Endothelial cell of umbilical vein (primary cell): Measurements from ENCODE around the gene EREG. TPM values are rescaled to one million over a fixed set of nuclear protein-coding genes. Genes with fewer than 3 reads are reported as not detected.

Experiments
- BruUV-seq: library from RNA; stranded (reverse); fragments of 400-500 nt; replicated peaks from 2 replicates; lab custom pipeline; 2021; lab: Mats Ljungman, UMichigan
- CTCF ChIA-PET: fragments of 300-600, 350-600 bp; sonication (Branson Sonifier 250); formaldehyde crosslinking; loops from one replicate; lab custom pipeline; 2021; ENCODE audit warnings: antibody characterized with exemption, inconsistent platforms; lab: Charles Lee
- POLR2A ChIA-PET: fragments of 300-600, 350-600 bp; sonication (Branson Sonifier 250); formaldehyde crosslinking; loops from one replicate; lab custom pipeline; 2021; ENCODE audit warnings: antibody characterized with exemption, inconsistent platforms; lab: Charles Lee
- DNase-seq: peaks from one replicate; pipeline ENCODE4 v3.0.0-alpha.2; 2011; ENCODE audit warnings: low read depth, low spot score
- FAIRE-seq: peaks from 2 replicates; lab custom pipeline; 2011; peaks lifted over from hg19 to GRCh38; lab: Jason Lieb, UNC
- H2AFZ ChIP-seq: 2 replicates; pipeline ENCODE4 v1.6.0; 2012; ENCODE audit warnings: low read depth, low read length, control low read depth, inconsistent platforms
- H3K27ac ChIP-seq: 2 replicates; pipeline ENCODE4 v1.5.1; 2011; ENCODE audit warnings: low read depth, mild to moderate bottlenecking, control low read depth, low read length, moderate library complexity; ENCODE audit not compliant: insufficient read depth
- H3K27me3 ChIP-seq, 2 experiments: 2 replicates each; pipeline versions ENCODE4 v1.6.0 to v1.6.1; 2011; ENCODE audit warnings: low read length in 2 of 2, mixed read lengths in 1 of 2; ENCODE audit not compliant: control insufficient read depth in 2 of 2, insufficient read depth in 2 of 2
- H3K36me3 ChIP-seq, 2 experiments: 2 replicates in 1 of 2; 3 replicates in 1 of 2; pipeline ENCODE4 v1.5.1; 2011; ENCODE audit warnings: low read length in 2 of 2, mild to moderate bottlenecking in 1 of 2, moderate library complexity in 1 of 2; ENCODE audit not compliant: control insufficient read depth in 2 of 2, insufficient read depth in 2 of 2; ENCODE audit errors: extremely low read depth in 1 of 2
- H3K4me1 ChIP-seq: 3 replicates; pipeline ENCODE4 v1.5.1; 2011; ENCODE audit warnings: mild to moderate bottlenecking, low read length; ENCODE audit not compliant: control insufficient read depth, insufficient read depth; ENCODE audit errors: extremely low read depth
- H3K4me2 ChIP-seq: 2 replicates; pipeline ENCODE4 v1.6.1; 2011; ENCODE audit warnings: low read length, control low read depth, mixed read lengths; ENCODE audit not compliant: insufficient read depth
- H3K4me3 ChIP-seq, 3 experiments: fragments of 200-600 bp in 1 of 3; sonication (generic), shearing (Covaris generic) in 1 of 3; replicated peaks in 1 of 3; 2 replicates each; pipeline ENCODE4 v1.5.1; 2011 to 2016; ENCODE audit warnings: control low read depth in 3 of 3, low read length in 3 of 3, mild to moderate bottlenecking in 2 of 3, inconsistent platforms in 1 of 3, low read depth in 1 of 3, moderate library complexity in 1 of 3; ENCODE audit not compliant: insufficient read depth in 1 of 3
- H3K79me2 ChIP-seq: 2 replicates; pipeline ENCODE4 v1.6.0; 2012; ENCODE audit warnings: low read length, inconsistent platforms; ENCODE audit not compliant: control insufficient read depth, insufficient read depth
- H3K9ac ChIP-seq: replicated peaks from 2 replicates; pipeline ENCODE3; 2011; ENCODE audit warnings: low read length, control low read depth; ENCODE audit not compliant: insufficient read depth; ENCODE audit errors: extremely low read depth
- H3K9me1 ChIP-seq: replicated peaks from 3 replicates; pipeline ENCODE4 v1.6.0; 2011; ENCODE audit warnings: mild to moderate bottlenecking, low read length; ENCODE audit not compliant: control insufficient read depth, insufficient read depth; ENCODE audit errors: extremely low read depth
- H3K9me3 ChIP-seq: replicated peaks from 2 replicates; pipeline ENCODE4 v1.5.1; 2012; ENCODE audit warnings: low read length, inconsistent platforms; ENCODE audit not compliant: control insufficient read depth, insufficient read depth
- H4K20me1 ChIP-seq: replicated peaks from 2 replicates; pipeline ENCODE3; 2011; ENCODE audit warnings: mild to moderate bottlenecking, low read length; ENCODE audit not compliant: control insufficient read depth, insufficient read depth; ENCODE audit errors: extremely low read depth
- CTCF ChIP-seq, 2 donors: IDR thresholded peaks; 1 replicate in 1 of 2; 2 replicates in 1 of 2; pipeline ENCODE4 v1.5.1; 2011; ENCODE audit warnings: low read length in 2 of 2, mild to moderate bottlenecking in 2 of 2, moderate library complexity in 2 of 2, control low read depth in 1 of 2, inconsistent platforms in 1 of 2, low read depth in 1 of 2; ENCODE audit not compliant: insufficient read depth in 1 of 2; ENCODE audit errors: extremely low read depth in 1 of 2
- EZH2 ChIP-seq: IDR thresholded peaks from 2 replicates; pipeline ENCODE4 v1.6.1; 2012; ENCODE audit warnings: borderline replicate concordance, low read depth, mild to moderate bottlenecking, moderate library complexity, low read length, inconsistent platforms; ENCODE audit not compliant: severe bottlenecking
- FOS ChIP-seq: IDR thresholded peaks from 2 replicates; pipeline ENCODE4 v1.6.1; 2011; ENCODE audit warnings: mild to moderate bottlenecking, low read length, moderate library complexity, borderline replicate concordance; ENCODE audit not compliant: insufficient read depth
- GATA2 ChIP-seq: IDR thresholded peaks from 2 replicates; pipeline ENCODE4 v1.7.0; 2011; ENCODE audit warnings: low read depth, mild to moderate bottlenecking, moderate library complexity, mixed read lengths, low read length; ENCODE audit not compliant: insufficient read length, insufficient read depth
- JUN ChIP-seq: IDR thresholded peaks from 2 replicates; pipeline ENCODE4 v1.6.1; 2011; ENCODE audit warnings: borderline replicate concordance, low read depth; ENCODE audit not compliant: insufficient read length, insufficient read depth
- MAX ChIP-seq: IDR thresholded peaks from 2 replicates; pipeline ENCODE4 v1.6.1; 2011; ENCODE audit not compliant: insufficient read depth, insufficient read length
- MYC ChIP-seq: IDR thresholded peaks from one replicate; pipeline ENCODE4 v1.6.1; 2011; ENCODE audit warnings: mild to moderate bottlenecking, low read depth, low read length
- POLR2A ChIP-seq: IDR thresholded peaks from 2 replicates; pipeline ENCODE4 v1.6.1; 2012; ENCODE audit warnings: low read depth, mild to moderate bottlenecking, control low read depth, low read length
- POLR2AphosphoS5 ChIP-seq: IDR thresholded peaks from 2 replicates; pipeline ENCODE4 v1.6.1; 2012; ENCODE audit warnings: low read depth, mild to moderate bottlenecking, control low read depth, low read length, moderate library complexity; ENCODE audit not compliant: insufficient read depth
- dilution Hi-C: fragments of 300-500 bp; cut with MboI; formaldehyde crosslinking; loops from one replicate; pipeline ENCODE4 v1.15.0; 2019; ENCODE audit warnings: low sequenced_read_pairs; ENCODE audit not compliant: extremely low pct_ligation_motif_present
- intact Hi-C: fragments of 100-400 bp; cut with micrococcal nuclease; formaldehyde crosslinking; loops from one replicate; pipeline ENCODE4 v1.10.0; 2022
- polyA plus RNA-seq, 4 experiments: library from polyadenylated mRNA; depleted of rRNA in 3 of 4; stranded (reverse) in 3 of 4; unstranded in 1 of 4; fragments of >200 nt; gene quantifications; 2 replicates each; pipeline versions ENCODE4 v1.2.1 to v1.2.3, GENCODE V29; 2011 to 2012; ENCODE audit warnings: missing spikeins in 1 of 4
- total RNA-seq: library from RNA; stranded (reverse); gene quantifications from 2 replicates; pipeline ENCODE4 v1.2.3, GENCODE V29; 2021

EREG gene
- total and polyA plus RNA-seq, 2 donors (not counting 3 experiments of a cell fraction or from before 2014, with no cell fraction given) = not detected

GRCh38 chr4:74335341-74336021, 29.5 kb upstream of the EREG start:
- Histone ChIP-seq H3K4me1 (no peaks in the 10 kb centered on the region), H3K9me3 (no peaks in the 10 kb centered on the region), H4K20me1 (no peaks in the 10 kb centered on the region), H3K36me3 (no peaks in the 10 kb centered on the region), H3K9me1 (no peaks in the 10 kb centered on the region), H3K4me2 (no peak overlapping the region), H3K9ac (no peak overlapping the region), H3K27me3 (no peaks in the 10 kb centered on the region), H3K27ac (no peak overlapping the region), H3K79me2 (no peaks in the 10 kb centered on the region), H3K4me3 (no peak overlapping the region), H2AFZ (no peak overlapping the region)
- ChIA-PET POLR2A (no interaction called here), CTCF (interaction anchor here (1.2 kb wide), 1 partner anchor 14 kb away, joined by 3 read pairs; no protein-coding TSS in a partner anchor)
- intact Hi-C loops = no loop called here
- dilution Hi-C loops = no loop called here
- no TSS peak for BruUV-seq
- FAIRE-seq (no peak), DNase-seq (no peak)
- no peak for TF ChIP-seq MYC
- no peak for TF ChIP-seq FOS
- no peak for TF ChIP-seq MAX
- no peak for TF ChIP-seq POLR2A
- TF ChIP-seq GATA2 = no peak
- no peak for TF ChIP-seq CTCF (IDR thresholded peaks at IDR 0.05; ENCODE audit: extremely low read depth in 1 of 2, insufficient read depth in 1 of 2, low read depth in 1 of 2, low read length in 2 of 2)
- no peak for TF ChIP-seq JUN
- TF ChIP-seq POLR2AphosphoS5 = no peak
- no peak for TF ChIP-seq EZH2
